KMS-11 (cell line): Measurements from ENCODE around the gene TWIST2.

Experiments used
- H2AFZ ChIP-seq: fragments of 200-600 bp; sonication (generic); 2 replicates; pipeline ENCODE4 v1.6.1; 2016; ENCODE audit warnings: antibody characterized with exemption, mixed run types, low read depth
- H3K27ac ChIP-seq: fragments of 200-600 bp; sonication (generic); 2 replicates; pipeline ENCODE4 v1.6.1; 2016; ENCODE audit warnings: mild to moderate bottlenecking, mixed run types
- H3K27me3 ChIP-seq: fragments of 200-600 bp; sonication (generic); 2 replicates; pipeline ENCODE4 v1.6.1; 2017; ENCODE audit warnings: mild to moderate bottlenecking, low read depth, mixed run types, moderate library complexity; ENCODE audit not compliant: insufficient read depth
- H3K36me3 ChIP-seq: fragments of 200-600 bp; sonication (generic); 2 replicates; pipeline ENCODE4 v1.6.1; 2017; ENCODE audit warnings: mild to moderate bottlenecking, mixed run types; ENCODE audit not compliant: insufficient read depth
- H3K4me1 ChIP-seq: fragments of 200-600 bp; sonication (generic); 2 replicates; pipeline ENCODE4 v1.6.1; 2016; ENCODE audit warnings: mild to moderate bottlenecking, low read depth, mixed run types; ENCODE audit not compliant: poor library complexity, severe bottlenecking
- H3K4me2 ChIP-seq: fragments of 200-600 bp; sonication (generic); 2 replicates; pipeline ENCODE4 v1.7.0; 2016; ENCODE audit warnings: mild to moderate bottlenecking, mixed run types
- H3K4me3 ChIP-seq: fragments of 200-600 bp; sonication (generic); IDR thresholded peaks from 2 replicates; pipeline ENCODE4 v1.6.1; 2017; ENCODE audit warnings: low read depth, low read length, mixed read lengths; ENCODE audit not compliant: insufficient read depth
- H3K79me2 ChIP-seq: fragments of 200-600 bp; sonication (generic); 2 replicates; pipeline ENCODE4 v1.6.1; 2016; ENCODE audit warnings: low read depth, mixed run types; ENCODE audit not compliant: insufficient read depth
- H3K9ac ChIP-seq: fragments of 200-600 bp; sonication (generic); 2 replicates; pipeline ENCODE4 v1.6.1; 2016; ENCODE audit warnings: mild to moderate bottlenecking, mixed run types
- H4K20me1 ChIP-seq: fragments of 200-600 bp; sonication (generic); 2 replicates; pipeline ENCODE4 v1.6.1; 2016; ENCODE audit warnings: mild to moderate bottlenecking, mixed run types; ENCODE audit not compliant: insufficient read depth
- CTCF ChIP-seq: fragments of 200-600 bp; sonication (generic); conservative IDR thresholded peaks from 2 replicates; pipeline ENCODE4 v1.6.1; 2017; ENCODE audit warnings: low read depth, mild to moderate bottlenecking, antibody characterized with exemption, low read length, moderate library complexity, mixed read lengths

Gene TWIST2

GRCh38 chr2:238879621-238880377 is 31.9 kb downstream of the TWIST2 start:
- Histone ChIP-seq H3K4me1 (no peaks in the 10 kb centered on the region), H3K9ac (no peak overlapping the region), H2AFZ (no peak overlapping the region), H3K27ac (no peak overlapping the region), H3K36me3 (no peaks in the 10 kb centered on the region), H3K4me2 (no peak overlapping the region), H3K79me2 (no peaks in the 10 kb centered on the region), H4K20me1 (no peaks in the 10 kb centered on the region), H3K4me3 (no peak overlapping the region), H3K27me3 (peaks cover 3% of the 10 kb centered on the region; the same call in 1 of the 2 replicates)
- TF ChIP-seq CTCF = no peak

GRCh38 chr2:238881353-238882081 is 33.6 kb downstream of the TWIST2 start:
- Histone ChIP-seq H4K20me1 (no peaks in the 10 kb centered on the region), H3K4me1 (no peaks in the 10 kb centered on the region), H2AFZ (no peak overlapping the region), H3K4me2 (no peak overlapping the region), H3K36me3 (no peaks in the 10 kb centered on the region), H3K4me3 (no peak overlapping the region), H3K27ac (no peak overlapping the region), H3K79me2 (no peaks in the 10 kb centered on the region), H3K27me3 (peaks cover 11% of the 10 kb centered on the region; the same call in 1 of the 2 replicates), H3K9ac (no peak overlapping the region)
- TF ChIP-seq CTCF = no peak

GRCh38 chr2:238882082-238882755 is 34.3 kb downstream of the TWIST2 start:
- Histone ChIP-seq H2AFZ (no peak overlapping the region), H3K27me3 (peaks cover 18% of the 10 kb centered on the region; the same call in 1 of the 2 replicates), H3K79me2 (no peaks in the 10 kb centered on the region), H3K9ac (no peak overlapping the region), H3K4me2 (no peak overlapping the region), H3K4me1 (no peaks in the 10 kb centered on the region), H4K20me1 (no peaks in the 10 kb centered on the region), H3K27ac (no peak overlapping the region), H3K4me3 (no peak overlapping the region), H3K36me3 (no peaks in the 10 kb centered on the region)
- no peak for TF ChIP-seq CTCF

GRCh38 chr2:238883421-238883901 is 35.6 kb downstream of the TWIST2 start:
- no peak overlapping the region for H3K4me2 ChIP-seq
- TF ChIP-seq CTCF = no peak
- H3K4me3 ChIP-seq = no peak overlapping the region
- H3K9ac ChIP-seq = no peak overlapping the region
- no peaks in the 10 kb centered on the region for H3K36me3 ChIP-seq
- no peaks in the 10 kb centered on the region for H3K4me1 ChIP-seq
- peaks cover 24% of the 10 kb centered on the region; the same call in 1 of the 2 replicates for H3K27me3 ChIP-seq
- no peaks in the 10 kb centered on the region for H4K20me1 ChIP-seq
- H3K79me2 ChIP-seq = no peaks in the 10 kb centered on the region
- H3K27ac ChIP-seq = no peak overlapping the region
- H2AFZ ChIP-seq = no peak overlapping the region
